CD4-positive, alpha-beta T cell treated with Interleukin-6 at 100 ng/mL for 8 hours (primary cell): ENCODE measurements around the gene DNASE1L1.

Experiments used
- DNase-seq: peaks from one replicate; pipeline ENCODE4 v3.0.0-alpha.2; 2020; ENCODE audit warnings: mixed read lengths, low spot score

DNASE1L1 gene

GRCh38 chrX:154367474-154368308, 41.4 kb downstream of the DNASE1L1 start:
- DNase-seq = no peak

DNA sequence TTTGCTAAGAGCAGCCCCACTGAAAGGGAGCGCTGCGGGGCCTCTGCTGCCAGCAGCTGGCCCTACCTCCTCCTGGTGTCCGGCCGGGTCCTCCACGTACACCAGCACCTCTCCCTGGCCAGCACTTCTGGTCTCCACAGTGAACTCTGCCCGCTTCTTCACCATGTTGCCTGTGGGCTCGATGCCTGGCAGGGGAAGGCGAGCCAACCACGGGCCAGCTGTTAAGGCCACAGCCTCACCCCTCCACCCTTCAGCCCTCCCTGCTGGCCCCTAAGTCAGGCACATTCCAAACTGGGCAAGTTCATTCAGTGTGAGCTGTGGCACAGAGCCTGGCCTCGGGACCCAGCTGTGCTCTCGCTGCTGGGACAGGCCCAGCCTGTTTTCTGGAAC, 42.4 kb downstream of the DNASE1L1 start:
- no peak for DNase-seq

- DNase-seq = no peak
Measured at GRCh38 chrX:154365997-154366665, 42.9 kb downstream of the DNASE1L1 start.

GRCh38 chrX:154365052-154365600, 43.9 kb downstream of the DNASE1L1 start:
- no peak for DNase-seq

DNA sequence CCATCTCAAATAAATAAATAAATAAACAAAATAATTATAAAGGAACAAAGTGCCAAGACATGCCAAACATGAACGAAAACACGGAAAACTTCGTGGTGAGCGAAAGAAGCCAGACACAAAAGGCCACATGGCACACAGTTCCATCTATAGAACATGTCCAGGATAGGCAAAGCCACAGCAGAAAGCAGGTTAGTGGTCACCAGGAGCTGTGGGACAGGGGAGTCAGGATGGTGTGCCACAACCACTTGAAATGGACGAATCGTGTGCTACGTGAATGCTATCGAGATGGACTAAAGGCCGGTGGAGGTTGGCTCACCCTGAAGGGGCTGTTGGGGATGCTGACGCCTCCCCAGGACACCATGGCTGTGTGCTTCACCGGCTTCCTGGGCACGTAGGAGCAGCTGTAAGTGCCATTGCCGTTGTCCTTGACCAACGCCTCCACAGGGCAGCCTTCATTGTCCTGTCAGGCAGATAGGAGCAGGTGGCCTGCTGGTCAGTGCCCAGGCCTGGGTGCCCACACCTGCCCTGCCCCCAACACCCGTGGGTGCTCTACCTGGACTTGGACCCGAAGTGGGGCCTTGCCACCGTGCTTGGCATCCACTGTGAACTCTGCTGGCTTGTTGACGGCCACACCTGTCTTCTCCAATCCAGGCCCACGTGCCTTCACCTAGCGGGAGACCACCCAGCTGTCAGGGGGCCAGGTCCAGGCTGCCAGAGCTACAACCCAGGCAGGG, 45.2 kb downstream of the DNASE1L1 start:
- no peak for DNase-seq

DNA sequence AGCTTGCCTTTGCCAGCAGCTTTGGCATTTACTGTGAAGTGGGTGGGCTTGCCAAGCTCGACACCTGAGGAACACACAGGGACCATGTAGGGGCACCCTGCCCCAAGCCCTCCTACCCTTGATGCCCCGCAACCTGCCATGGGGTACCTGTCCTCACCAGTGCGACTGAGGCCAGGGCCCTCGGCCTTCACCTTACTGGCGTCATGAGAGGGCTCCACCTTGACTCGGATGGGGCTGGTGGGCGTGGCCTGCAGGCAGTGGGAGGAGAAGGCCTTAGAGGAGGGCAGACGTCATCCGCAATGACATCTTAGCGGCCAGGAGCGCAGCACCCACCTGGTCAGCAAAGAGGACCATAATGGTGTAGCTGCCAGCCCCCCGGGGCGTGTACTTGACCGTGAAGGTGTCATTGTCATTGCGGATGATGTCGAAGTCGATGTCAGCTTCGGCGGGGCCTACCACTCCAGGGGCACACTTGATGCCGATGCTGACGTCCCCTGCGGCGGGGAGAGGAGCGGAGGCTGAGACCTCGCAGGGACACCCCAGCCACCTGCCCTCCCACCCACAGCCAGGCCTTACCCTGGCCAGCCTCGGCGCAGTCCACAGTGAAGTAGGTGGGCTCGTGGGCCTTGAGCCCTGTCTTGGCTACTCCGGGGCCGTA, 46.8 kb downstream of the DNASE1L1 start:
- no peak for DNase-seq

- no peak for DNase-seq
Measured at GRCh38 chrX:154360155-154360713, 48.8 kb downstream of the DNASE1L1 start.

DNA sequence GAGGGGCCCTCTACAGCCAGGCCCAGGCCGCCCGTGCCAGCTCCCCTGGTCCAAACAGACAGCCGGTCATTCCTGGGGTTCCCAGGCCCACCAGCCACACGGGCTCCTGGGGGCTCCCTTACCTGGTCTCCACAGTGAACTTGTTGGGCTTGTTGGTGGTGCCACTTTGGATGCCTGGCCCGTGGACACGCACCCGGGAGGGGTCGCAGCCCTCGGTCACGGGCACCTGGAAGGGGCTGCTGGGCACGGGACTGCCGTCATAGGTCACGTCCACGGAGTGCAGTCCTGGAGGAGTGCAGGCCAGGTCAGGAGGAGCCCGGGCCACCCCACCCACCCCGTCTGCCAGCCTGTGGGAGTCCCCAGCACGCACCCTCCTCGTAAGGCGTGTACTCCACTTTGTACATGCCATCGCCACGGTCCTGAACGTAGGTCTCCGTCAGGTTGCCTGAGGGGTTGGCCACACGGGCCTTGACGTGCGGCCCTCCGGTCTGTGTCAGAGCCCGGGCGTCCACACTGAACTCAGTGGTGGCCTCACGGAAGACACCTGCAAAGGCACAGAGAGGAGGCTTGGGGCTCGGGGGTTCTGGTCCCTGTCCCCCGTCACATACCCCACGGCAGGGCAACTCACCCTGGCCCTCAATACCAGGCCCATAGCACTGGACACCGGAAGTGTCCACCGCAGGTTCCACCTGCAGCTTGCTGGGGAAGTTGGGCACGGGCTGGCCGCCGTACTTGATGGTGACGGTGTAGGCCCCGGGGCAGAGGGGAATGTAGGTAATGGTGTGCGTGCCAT, 49.5 kb downstream of the DNASE1L1 start:
- no peak for DNase-seq

- no peak for DNase-seq
Measured at GRCh38 chrX:154358829-154359228, 50.2 kb downstream of the DNASE1L1 start.

DNA sequence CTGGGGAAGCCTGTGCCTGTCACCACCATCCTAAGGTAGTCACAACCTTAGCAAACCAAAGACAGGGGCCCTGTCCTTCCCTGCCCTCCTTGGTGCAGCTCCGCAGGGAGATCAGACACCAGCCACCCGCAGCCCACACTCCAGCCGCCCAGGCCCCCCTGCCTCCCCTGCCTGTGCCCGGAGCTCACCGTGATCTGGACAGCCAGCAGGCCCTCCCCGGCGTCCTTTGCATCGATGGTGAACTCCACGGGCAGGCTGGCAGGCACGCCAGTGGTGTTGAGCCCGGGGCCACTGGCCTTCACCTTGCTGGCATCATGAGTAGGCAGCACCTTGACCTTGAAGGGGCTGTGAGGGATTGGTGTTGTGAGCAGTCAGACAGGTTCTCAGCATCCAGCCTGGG, 51.0 kb downstream of the DNASE1L1 start:
- DNase-seq = no peak

DNA sequence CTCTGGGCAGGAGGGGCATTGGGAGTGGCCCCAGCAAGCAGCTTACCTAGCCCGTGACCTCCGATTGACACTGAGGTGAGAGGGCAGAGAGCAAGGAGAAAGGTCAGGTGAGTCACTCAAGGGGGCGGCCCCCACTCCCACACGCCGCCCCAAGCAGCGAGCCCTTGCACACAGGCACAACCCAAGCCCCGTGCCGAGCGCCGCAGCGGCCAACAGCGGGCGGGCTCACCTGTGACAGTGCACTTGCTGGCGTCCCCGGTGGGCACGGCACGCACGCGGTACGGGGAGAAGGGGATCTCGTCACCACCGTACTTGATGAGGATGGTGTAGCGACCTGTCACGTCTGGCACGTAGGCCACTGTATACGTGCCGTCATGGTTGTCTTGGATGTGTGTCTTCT, 51.8 kb downstream of the DNASE1L1 start:
- no peak for DNase-seq

GRCh38 chrX:154356596-154356995, 52.5 kb downstream of the DNASE1L1 start:
- DNase-seq = no peak

DNA sequence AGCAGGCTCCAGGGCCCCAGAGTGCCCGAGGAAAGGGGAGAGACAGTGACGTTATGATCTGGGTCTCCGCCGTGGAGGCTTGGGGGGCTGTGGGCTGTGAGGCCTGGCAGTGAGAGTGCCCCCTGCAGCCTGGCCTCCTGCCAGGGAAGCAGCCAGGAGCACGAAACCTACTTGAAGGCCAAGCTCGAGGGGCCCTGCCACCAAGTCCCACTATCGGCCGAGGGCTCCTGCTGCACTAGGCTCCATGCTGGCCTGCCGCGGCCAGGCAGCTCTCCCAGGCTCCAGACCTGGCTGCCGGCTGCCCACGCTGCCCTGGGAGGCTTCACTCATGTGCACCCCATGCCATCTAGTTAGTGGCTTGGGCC, 53.3 kb downstream of the DNASE1L1 start:
- no peak for DNase-seq

DNA sequence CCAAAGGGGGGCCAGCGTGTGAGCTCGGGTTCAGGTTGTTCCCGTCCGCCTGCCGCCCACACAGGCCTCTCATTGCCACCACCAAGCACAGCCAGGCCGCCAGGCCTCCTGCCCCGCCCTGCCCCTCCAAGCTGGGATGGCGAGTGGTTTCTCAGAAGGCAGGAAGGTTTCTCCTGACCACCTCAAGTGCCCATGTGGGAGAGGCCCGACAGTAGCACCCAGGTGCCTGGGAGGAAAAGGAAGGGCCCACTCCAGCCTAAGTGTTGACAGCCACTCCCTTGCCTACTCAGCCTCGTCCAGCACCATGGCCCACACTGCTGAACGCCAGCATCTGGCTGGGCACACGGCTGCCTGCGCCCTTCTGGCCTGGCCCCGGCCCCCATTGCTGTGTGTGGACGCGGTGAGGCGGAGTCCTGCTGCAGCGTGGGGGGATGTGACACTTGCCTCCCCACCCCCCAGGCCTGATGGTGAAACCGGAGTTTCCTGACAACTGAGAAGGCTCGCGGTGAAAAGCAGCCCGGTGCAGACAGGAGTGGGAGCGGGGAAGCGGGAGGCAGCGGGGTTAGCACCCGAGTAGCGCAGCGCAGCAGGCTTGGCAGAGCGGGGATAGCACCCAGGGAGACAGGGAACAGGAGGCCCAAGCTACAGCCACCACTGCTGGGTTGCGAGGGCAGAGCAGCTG, 53.8 kb downstream of the DNASE1L1 start:
- DNase-seq = no peak

DNA sequence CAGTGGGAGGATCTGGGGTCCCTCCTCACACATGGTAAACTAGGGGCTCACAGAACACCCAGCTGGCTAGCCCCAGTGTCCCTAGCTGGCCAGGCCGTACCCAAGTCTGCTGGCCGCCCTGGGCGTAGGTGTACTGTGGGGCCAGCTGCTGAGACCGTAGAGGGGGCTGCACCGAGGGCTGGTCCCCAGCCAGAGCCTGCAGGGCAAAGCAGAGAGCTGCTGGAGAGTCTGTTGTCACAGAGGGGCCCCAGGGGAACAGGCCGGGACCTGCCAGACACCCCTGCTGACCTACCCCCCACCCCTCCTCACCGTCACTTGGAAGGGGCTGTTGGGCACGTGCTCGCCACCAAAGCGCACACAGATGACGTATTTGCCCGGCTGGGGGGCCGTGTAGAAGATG, 54.5 kb downstream of the DNASE1L1 start:
- DNase-seq = no peak

GRCh38 chrX:154354013-154354412, 55.0 kb downstream of the DNASE1L1 start:
- no peak for DNase-seq

- DNase-seq = no peak
Measured at GRCh38 chrX:154353172-154353843, 55.7 kb downstream of the DNASE1L1 start.

DNA sequence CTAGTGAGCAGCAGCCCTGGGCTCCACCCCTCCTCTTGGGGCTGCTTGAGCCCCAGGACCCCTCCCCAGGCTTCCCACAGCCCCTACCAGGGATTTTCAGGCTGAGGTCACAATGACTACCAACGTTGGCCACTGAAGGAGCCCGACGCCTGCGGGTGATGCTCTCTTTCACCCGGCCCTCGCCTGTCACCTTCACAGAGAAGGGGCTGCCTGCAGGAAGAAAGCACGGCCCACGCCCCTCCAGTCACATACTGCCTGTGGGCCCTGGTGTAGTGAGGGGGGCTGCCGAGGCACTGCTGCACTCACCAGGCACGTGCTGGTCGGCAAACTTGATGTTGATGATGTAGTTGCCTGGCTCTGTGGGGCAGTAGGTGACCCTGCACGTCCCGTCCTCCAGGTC, 56.6 kb downstream of the DNASE1L1 start:
- no peak for DNase-seq

DNA sequence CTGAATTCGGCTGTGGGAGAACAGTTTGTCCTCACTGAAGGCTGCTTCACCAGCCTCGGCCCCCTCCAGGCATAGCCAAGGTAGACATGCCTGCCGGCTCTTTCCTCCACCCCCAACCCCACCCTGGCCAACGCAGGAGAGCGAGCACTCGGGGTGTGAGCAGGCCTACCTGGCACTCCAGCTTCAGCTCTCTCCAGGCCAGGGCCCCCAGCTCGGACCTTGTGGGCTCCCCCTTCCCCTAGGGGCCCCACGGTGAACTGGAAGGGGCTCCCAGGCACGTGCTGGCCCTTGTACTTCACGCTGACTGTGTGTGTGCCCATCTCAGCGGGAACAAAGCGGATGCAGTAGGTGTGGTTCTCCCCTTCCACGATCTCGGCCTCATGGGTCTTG, 57.0 kb downstream of the DNASE1L1 start:
- no peak for DNase-seq
